WTC11 (cell line): Measurements from ENCODE around the gene MBNL1.

Experiments
- ATF2 ChIP-seq: sonication (generic); formaldehyde crosslinking; IDR thresholded peaks from 2 replicates; pipeline ENCODE4 v1.8.1; 2022; ENCODE audit warnings: low read depth, missing genetic modification reagents, borderline replicate concordance
- ATF3 ChIP-seq: sonication (generic); formaldehyde crosslinking; conservative IDR thresholded peaks from 2 replicates; pipeline ENCODE4 v1.8.1; 2022; ENCODE audit warnings: mild to moderate bottlenecking, missing genetic modification reagents
- CREM ChIP-seq: sonication (generic); formaldehyde crosslinking; IDR thresholded peaks from 2 replicates; pipeline ENCODE4 v1.8.1; 2022; ENCODE audit warnings: mild to moderate bottlenecking, missing genetic modification reagents, moderate library complexity
- CTCF ChIP-seq: fragments of 200-600 bp; IDR thresholded peaks from 2 replicates; pipeline ENCODE4 v1.8.0; 2022; ENCODE audit warnings: antibody characterized with exemption
- FOXK1 ChIP-seq: sonication (generic); formaldehyde crosslinking; IDR thresholded peaks from 2 replicates; pipeline ENCODE4 v1.8.0; 2022; ENCODE audit warnings: mild to moderate bottlenecking, moderate library complexity, missing genetic modification reagents
- PRDM15 ChIP-seq: sonication (generic); formaldehyde crosslinking; IDR thresholded peaks from 2 replicates; pipeline ENCODE4 v1.8.0; 2022; ENCODE audit warnings: missing genetic modification reagents
- SMAD3 ChIP-seq: sonication (generic); formaldehyde crosslinking; IDR thresholded peaks from 2 replicates; pipeline ENCODE4 v1.8.0; 2022; ENCODE audit warnings: missing genetic modification reagents, mild to moderate bottlenecking, borderline replicate concordance
- TP53 ChIP-seq: sonication (generic); formaldehyde crosslinking; IDR thresholded peaks from 2 replicates; pipeline ENCODE4 v1.8.1; 2023; ENCODE audit warnings: mild to moderate bottlenecking, missing genetic modification reagents
- USF1 ChIP-seq: sonication (generic); formaldehyde crosslinking; IDR thresholded peaks from 2 replicates; pipeline ENCODE4 v1.8.0; 2022; ENCODE audit warnings: mild to moderate bottlenecking, missing genetic modification reagents
- ZNF232 ChIP-seq: sonication (generic); formaldehyde crosslinking; IDR thresholded peaks from 2 replicates; pipeline ENCODE4 v1.8.0; 2022; ENCODE audit warnings: mild to moderate bottlenecking, missing genetic modification reagents
- ZNF423 ChIP-seq: fragments of 250-450 bp; sonication (Bioruptor Pico); IDR thresholded peaks from 2 replicates; pipeline ENCODE4 v2.1.2; 2022; ENCODE audit warnings: mild to moderate bottlenecking, moderate library complexity

GRCh38 chr3:152355744-152356665 lies 87.3 kb downstream of the MBNL1 start:
- TF ChIP-seq FOXK1 (CRISPR knock-in tag) (no peak), CTCF (no peak), ATF2 (no peak), ATF3 (CRISPR knock-in tag) (no peak), ZNF423 (CRISPR knock-in tag) (no peak), TP53 (no peak), CREM (CRISPR knock-in tag) (no peak), PRDM15 (no peak), SMAD3 (CRISPR knock-in tag) (no peak), USF1 (CRISPR knock-in tag) (no peak), ZNF232 (CRISPR knock-in tag) (no peak)
